Measurements from ENCODE around the gene OR10A4.

- TF ChIP-seq EZH2phosphoT487 (IDR thresholded peaks at IDR 0.05; ENCODE audit: low read depth, severe bottlenecking, unreplicated experiment) = no peak
- TF ChIP-seq, protein P1, sequence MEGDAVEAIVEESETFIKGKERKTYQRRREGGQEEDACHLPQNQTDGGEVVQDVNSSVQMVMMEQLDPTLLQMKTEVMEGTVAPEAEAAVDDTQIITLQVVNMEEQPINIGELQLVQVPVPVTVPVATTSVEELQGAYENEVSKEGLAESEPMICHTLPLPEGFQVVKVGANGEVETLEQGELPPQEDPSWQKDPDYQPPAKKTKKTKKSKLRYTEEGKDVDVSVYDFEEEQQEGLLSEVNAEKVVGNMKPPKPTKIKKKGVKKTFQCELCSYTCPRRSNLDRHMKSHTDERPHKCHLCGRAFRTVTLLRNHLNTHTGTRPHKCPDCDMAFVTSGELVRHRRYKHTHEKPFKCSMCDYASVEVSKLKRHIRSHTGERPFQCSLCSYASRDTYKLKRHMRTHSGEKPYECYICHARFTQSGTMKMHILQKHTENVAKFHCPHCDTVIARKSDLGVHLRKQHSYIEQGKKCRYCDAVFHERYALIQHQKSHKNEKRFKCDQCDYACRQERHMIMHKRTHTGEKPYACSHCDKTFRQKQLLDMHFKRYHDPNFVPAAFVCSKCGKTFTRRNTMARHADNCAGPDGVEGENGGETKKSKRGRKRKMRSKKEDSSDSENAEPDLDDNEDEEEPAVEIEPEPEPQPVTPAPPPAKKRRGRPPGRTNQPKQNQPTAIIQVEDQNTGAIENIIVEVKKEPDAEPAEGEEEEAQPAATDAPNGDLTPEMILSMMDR (IDR thresholded peaks at IDR 0.05; ENCODE audit: poor library complexity) = no peak
Measured at GRCh38 chr11:6876325-6876724, at the start of gene OR10A4.
